Uterus (tissue), 4 donors: ENCODE data around the gene HSPA1A. TPM values are rescaled to one million over a fixed set of nuclear protein-coding genes. Genes with fewer than 3 reads are reported as not detected.

Experiments
- DNase-seq, 2 donors: peaks; one replicate each; pipeline ENCODE4 v3.0.0-alpha.2; 2019 to 2020
- H3K27ac ChIP-seq, 2 donors: fragments of 200-600 bp; sonication (generic); 1 replicate in 1 of 2; 2 replicates in 1 of 2; pipeline ENCODE4 v1.5.1; 2016 to 2018
- H3K27me3 ChIP-seq, 2 donors: fragments of 200-600 bp; sonication (generic); one replicate each; pipeline ENCODE4 v1.5.1; 2018 to 2019; ENCODE audit warnings: control low read depth in 1 of 2
- H3K36me3 ChIP-seq, 2 donors: fragments of 200-600 bp; sonication (generic); one replicate each; pipeline ENCODE4 v1.5.1; 2019; ENCODE audit warnings: control low read depth in 1 of 2
- H3K4me1 ChIP-seq, 2 donors: fragments of 200-600 bp; sonication (generic); one replicate each; pipeline ENCODE4 v1.5.1; 2018 to 2019; ENCODE audit warnings: control low read depth in 1 of 2
- H3K4me3 ChIP-seq, 2 donors: fragments of 200-600 bp; sonication (generic); 1 replicate in 1 of 2; 2 replicates in 1 of 2; pipeline ENCODE4 v1.5.1; 2018 to 2019; ENCODE audit warnings: mild to moderate bottlenecking in 1 of 2
- H3K9me3 ChIP-seq, 2 donors: fragments of 200-600 bp; sonication (generic); one replicate each; pipeline ENCODE4 v1.5.1; 2019; ENCODE audit warnings: control low read depth in 1 of 2
- POLR2A ChIP-seq, 2 donors: fragments of 450-650 bp; IDR thresholded peaks; one replicate each; pipeline ENCODE4 v1.6.1; 2016; ENCODE audit warnings: antibody characterized with exemption in 2 of 2, mild to moderate bottlenecking in 1 of 2, moderate library complexity in 1 of 2
- intact Hi-C: fragments of 100-400 bp; cut with DNase I; formaldehyde crosslinking; loops from one replicate; pipeline ENCODE4 v1.15.1; 2023; ENCODE audit warnings: low total_unique reads
- total RNA-seq, 4 donors: library from RNA; depleted of rRNA in 3 of 4; stranded (reverse); fragments of >200 nt in 3 of 4; gene quantifications; one replicate each; pipeline versions ENCODE4 v1.1.0 to v1.2.4, GENCODE V29; 2014 to 2023
- TF ChIP-seq, protein P1 (sequence below), 4 experiments: fragments of 200-600 bp in 2 of 4; fragments of 450-650 bp in 2 of 4; sonication (generic) in 2 of 4; IDR thresholded peaks; one replicate each; pipeline ENCODE4 v1.5.1; 2016 to 2019; ENCODE audit warnings: antibody characterized with exemption in 4 of 4, mild to moderate bottlenecking in 2 of 4, moderate library complexity in 1 of 4
- donor health status: DM: yes; HTN: yes; CAD: no.

HSPA1A gene
- 100 to 1,000 TPM in 3 of 4 donors, 10 to 100 TPM in 1; 98.8 to 261 (median 170) TPM for total RNA-seq

DNA sequence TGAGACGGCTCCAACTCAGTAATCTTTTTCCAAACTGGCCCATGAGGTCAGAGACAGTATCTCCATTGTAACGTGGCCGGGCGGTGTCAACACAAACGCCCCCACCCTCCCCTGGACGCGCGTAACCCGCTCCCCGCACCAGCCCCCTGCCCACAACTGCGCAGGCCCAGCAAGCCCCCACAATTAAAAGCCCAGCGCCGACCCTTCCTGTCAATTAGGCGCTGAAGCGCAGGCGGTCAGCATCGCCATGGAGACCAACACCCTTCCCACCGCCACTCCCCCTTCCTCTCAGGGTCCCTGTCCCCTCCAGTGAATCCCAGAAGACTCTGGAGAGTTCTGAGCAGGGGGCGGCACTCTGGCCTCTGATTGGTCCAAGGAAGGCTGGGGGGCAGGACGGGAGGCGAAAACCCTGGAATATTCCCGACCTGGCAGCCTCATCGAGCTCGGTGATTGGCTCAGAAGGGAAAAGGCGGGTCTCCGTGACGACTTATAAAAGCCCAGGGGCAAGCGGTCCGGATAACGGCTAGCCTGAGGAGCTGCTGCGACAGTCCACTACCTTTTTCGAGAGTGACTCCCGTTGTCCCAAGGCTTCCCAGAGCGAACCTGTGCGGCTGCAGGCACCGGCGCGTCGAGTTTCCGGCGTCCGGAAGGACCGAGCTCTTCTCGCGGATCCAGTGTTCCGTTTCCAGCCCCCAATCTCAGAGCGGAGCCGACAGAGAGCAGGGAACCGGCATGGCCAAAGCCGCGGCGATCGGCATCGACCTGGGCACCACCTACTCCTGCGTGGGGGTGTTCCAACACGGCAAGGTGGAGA, at the start of gene HSPA1A, which contains the start of gene HSPA1L:
Gene HSPA1A (plus strand): TSS at position 519 of the 814 bp plus-strand sequence. CDS start 214 bp downstream, at position 733.
Gene HSPA1L (minus strand): TSS at position 259 of the 814 bp plus-strand sequence. CDS start 3,311 bp downstream, outside the sequence.
- H3K4me3 ChIP-seq, result peak within 1 kb of the TSS; percentile 58 to 67
- TF ChIP-seq POLR2A (IDR thresholded peaks at IDR 0.05), result peak; percentile 100
- TF ChIP-seq, protein P1, sequence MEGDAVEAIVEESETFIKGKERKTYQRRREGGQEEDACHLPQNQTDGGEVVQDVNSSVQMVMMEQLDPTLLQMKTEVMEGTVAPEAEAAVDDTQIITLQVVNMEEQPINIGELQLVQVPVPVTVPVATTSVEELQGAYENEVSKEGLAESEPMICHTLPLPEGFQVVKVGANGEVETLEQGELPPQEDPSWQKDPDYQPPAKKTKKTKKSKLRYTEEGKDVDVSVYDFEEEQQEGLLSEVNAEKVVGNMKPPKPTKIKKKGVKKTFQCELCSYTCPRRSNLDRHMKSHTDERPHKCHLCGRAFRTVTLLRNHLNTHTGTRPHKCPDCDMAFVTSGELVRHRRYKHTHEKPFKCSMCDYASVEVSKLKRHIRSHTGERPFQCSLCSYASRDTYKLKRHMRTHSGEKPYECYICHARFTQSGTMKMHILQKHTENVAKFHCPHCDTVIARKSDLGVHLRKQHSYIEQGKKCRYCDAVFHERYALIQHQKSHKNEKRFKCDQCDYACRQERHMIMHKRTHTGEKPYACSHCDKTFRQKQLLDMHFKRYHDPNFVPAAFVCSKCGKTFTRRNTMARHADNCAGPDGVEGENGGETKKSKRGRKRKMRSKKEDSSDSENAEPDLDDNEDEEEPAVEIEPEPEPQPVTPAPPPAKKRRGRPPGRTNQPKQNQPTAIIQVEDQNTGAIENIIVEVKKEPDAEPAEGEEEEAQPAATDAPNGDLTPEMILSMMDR (IDR thresholded peaks at IDR 0.05), result peak in 1 of 4 experiments; percentile 21
- intact Hi-C loops, result no loop called here

DNA sequence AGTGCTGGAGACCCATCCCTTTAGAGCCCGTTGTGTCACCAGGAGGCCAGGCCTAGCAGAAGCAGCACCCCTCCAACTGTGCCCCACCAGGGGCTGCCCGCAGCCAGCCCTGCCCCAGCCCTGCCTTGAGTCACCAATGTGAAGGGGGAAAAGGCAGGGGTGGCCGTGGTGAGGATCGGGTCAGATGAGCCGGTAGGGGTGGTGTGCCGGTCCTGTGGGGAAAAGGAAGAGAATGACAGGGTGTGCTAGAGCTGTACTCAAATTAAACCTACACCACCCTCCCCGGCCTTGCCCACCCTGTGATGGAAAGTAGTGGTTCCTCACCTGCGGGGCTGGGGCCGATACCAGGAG, 49.8 kb upstream of the HSPA1A start:
- no peaks in the 10 kb centered on the region for H3K27me3 ChIP-seq
- TF ChIP-seq, protein P1 (IDR thresholded peaks at IDR 0.05), result no peak
- TF ChIP-seq POLR2A (IDR thresholded peaks at IDR 0.05), result no peak
- no peaks in the 10 kb centered on the region for H3K36me3 ChIP-seq
- no peak overlapping the region for H3K27ac ChIP-seq
- H3K4me1 ChIP-seq, result no peaks in the 10 kb centered on the region
- H3K9me3 ChIP-seq, result no peaks in the 10 kb centered on the region
- intact Hi-C loops, result no loop called here
- DNase-seq, result no peak
- no peak overlapping the region for H3K4me3 ChIP-seq

More for the DNA sequence above, at the start of gene HSPA1A, which contains the start of gene HSPA1L:
- Histone ChIP-seq H3K27ac (peak within 1 kb of the TSS; percentile 96 to 100), H3K4me1 (peaks cover 0 to 4% of the 10 kb centered on the region in 2 donors), H3K36me3 (no peaks in the 10 kb centered on the region), H3K9me3 (no peaks in the 10 kb centered on the region), H3K27me3 (no peaks in the 10 kb centered on the region)
- peak; percentile 97 to 98 for DNase-seq

DNA sequence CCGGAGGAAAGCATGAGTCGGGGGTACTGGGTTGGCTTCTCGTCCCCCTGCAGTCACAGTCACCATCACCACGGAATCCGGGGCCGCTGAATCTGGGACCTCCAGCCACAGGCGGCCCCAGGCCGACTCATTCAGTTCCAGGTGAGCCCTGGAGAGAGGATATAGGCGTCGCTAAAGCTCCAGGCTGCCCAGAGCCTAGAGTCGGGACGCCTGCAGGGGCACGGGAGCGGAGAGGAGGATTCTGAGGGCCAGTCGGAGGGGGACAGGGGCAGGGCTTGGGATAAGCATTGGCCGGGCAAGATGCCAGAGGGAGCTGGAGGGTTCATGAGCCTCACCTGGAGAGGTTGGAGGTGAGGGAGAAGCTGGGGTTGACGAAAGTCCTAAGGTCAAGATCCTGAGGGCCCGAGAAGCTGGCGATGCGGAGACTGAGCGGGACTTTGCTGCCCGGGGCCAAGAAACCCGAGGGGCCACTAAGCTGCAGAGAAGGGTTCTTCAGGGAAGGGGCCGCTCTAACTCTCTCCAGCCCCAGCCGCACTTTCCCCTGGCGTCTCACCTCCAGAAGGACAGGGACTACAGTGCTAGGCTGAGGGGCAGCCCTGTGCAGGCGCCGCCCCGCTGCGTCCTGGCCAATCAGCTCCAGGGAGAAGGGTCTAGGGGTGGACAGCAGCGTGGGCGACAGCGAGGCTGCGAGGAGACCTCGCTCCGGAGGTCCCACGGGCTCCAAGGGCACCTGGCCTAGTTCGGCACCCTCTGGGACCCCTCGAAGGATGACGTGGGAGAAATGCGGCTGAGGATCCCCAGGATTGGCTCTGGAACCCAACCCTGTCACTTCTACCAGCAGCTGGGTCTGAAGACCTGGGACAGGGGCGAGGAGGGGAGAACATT, 49.2 kb upstream of the HSPA1A start:
- TF ChIP-seq, protein P1 (IDR thresholded peaks at IDR 0.05), result peak in 1 of 4 experiments; percentile 3
- TF ChIP-seq POLR2A (IDR thresholded peaks at IDR 0.05), result no peak
- intact Hi-C loops, result no loop called here
- no peaks in the 10 kb centered on the region for H3K4me1 ChIP-seq
- no peaks in the 10 kb centered on the region for H3K36me3 ChIP-seq
- H3K9me3 ChIP-seq, result no peaks in the 10 kb centered on the region
- no peak for DNase-seq
- no peak overlapping the region for H3K4me3 ChIP-seq
- H3K27ac ChIP-seq, result peak overlapping the region in 1 of 2 donors; percentile 11
- no peaks in the 10 kb centered on the region for H3K27me3 ChIP-seq

DNA sequence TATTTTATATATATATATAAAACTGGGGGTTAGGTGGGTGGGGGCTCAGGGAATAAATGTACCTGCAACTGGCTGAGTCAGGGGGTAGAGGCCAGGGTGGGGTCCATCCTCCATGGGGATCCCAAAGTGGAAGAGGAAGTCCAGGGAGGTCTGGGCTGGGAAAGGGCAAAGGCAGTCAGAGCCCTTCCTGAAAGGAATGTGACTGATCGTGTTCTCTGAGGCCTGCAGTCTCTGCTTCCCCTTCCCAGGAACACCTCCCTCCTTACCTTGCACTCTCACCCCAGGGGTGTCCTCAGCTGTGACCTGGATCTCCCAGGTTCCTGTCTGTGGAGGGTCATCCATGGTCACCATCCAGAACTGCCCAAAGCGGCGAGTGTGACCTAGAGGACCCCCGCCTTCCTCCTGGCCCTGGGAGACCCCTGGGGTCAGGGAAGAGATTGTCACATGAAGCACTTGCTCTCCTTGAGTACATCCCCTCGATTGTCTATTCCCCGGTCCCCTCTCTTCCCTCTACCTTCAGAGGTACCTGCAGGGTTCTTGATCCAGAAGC, 48.2 kb upstream of the HSPA1A start:
- no peaks in the 10 kb centered on the region for H3K36me3 ChIP-seq
- H3K4me3 ChIP-seq, result no peak overlapping the region
- TF ChIP-seq, protein P1 (IDR thresholded peaks at IDR 0.05), result no peak
- TF ChIP-seq POLR2A (IDR thresholded peaks at IDR 0.05), result no peak
- H3K9me3 ChIP-seq, result no peaks in the 10 kb centered on the region
- no peaks in the 10 kb centered on the region for H3K4me1 ChIP-seq
- intact Hi-C loops, result no loop called here
- DNase-seq, result no peak
- H3K27ac ChIP-seq, result no peak overlapping the region
- H3K27me3 ChIP-seq, result no peaks in the 10 kb centered on the region
